GM13977 (cell line): ENCODE results near the gene PPY.

Experiments used
- DNase-seq: peaks from one replicate; pipeline ENCODE4 v3.0.0; 2012; ENCODE audit warnings: low spot score
- CTCF ChIP-seq: IDR thresholded peaks from 2 replicates; pipeline ENCODE4 v1.5.1; 2012; ENCODE audit warnings: mild to moderate bottlenecking, control low read depth; ENCODE audit not compliant: insufficient read depth; ENCODE audit errors: extremely low read depth, missing control alignments
- in situ Hi-C: fragments of 300-500 bp; cut with MboI; formaldehyde crosslinking; loops from one replicate; pipeline ENCODE4 v1.12.0; 2022; ENCODE audit warnings: low sequenced_read_pairs, low pct_unique_long_range_greater_than_20kb, mixed read lengths, inconsistent platforms; ENCODE audit not compliant: unreplicated experiment

PPY gene, protein sequence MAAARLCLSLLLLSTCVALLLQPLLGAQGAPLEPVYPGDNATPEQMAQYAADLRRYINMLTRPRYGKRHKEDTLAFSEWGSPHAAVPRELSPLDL

DNA sequence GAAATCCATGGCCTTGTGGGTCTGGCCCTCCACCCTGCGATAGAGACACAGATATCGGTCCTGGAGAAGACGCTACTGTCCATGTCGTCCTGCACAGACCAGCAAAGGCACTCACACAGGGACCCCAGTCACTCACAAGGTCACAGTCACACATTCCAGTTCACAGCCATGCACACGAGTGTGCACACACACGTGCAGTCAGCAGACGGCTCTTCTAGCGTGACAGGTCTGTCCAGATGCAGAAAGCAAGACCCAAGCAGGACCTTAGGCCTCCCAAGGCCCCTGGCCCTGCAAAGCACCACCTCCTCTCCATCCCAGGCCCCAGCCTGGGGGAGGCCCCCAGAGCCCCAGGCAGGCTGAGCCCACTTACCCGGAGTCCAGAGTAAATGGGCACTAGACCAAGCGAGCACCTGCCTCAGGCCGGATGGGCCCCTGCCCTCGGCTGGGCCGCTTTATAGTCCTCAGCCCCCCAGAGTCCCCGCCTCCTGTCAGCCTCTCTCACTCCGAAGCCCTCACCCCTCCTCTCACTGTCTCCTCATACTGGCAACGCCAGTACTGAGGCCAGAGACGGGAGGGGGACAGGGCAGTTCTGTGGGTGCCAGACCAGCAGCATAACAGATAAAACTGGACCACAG is at the start of gene PPY:
Gene PPY (minus strand): TSS at position 426 of the 635 bp plus-strand sequence. CDS start 822 bp downstream, outside the sequence.
- TF ChIP-seq CTCF, result no peak
- in situ Hi-C loops, result loop anchor here (10.0 kb wide), 1 partner anchor 53 kb away; no protein-coding TSS in a partner anchor

GRCh38 chr17:43988301-43988700 is 46.0 kb upstream of the PPY start:
- in situ Hi-C loops, result no loop called here
- DNase-seq, result no peak
- no peak for TF ChIP-seq CTCF

More for the DNA sequence above, at the start of gene PPY:
- no peak for DNase-seq

DNA sequence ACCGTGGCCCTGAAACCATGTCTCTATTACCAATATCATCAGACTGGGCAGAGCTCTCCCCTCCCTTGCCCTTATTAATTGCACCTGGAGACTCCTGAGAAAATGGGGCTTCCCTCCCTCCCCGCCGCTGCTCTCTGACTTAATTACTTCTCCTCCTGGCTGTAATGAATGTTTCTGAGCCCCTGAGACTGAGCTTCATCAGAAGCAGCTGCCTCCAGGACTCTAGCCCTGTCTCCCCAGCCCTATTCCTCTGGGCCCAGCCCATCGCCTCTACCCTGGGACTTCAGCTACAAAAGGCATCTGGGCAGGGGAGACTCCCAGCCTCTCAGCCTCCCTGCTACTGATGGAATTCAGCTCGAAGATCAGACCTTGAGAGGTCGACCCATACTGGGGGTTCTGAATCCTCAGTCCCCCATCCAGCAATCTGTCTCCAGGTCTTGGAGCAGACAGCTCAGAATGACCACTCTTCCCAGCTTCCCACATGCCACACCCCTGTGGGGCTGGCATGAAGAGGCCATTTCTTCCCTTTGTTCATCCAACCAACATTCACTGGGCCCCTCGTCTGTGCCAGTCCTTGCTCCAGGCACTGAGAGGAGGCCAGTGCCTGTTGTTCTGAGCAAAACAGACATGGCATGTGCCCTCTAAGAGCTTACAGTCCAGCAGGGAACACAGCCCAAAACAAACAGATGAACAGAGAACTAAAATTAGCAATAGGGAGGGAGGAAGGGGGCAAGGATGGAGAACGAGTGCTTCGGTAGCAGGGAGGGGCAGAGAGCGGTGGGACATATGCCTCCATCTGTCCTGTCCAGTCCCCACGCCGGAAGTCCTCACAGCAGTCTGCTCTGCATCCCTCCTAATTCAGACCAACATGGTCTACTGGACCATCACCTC is 45.1 kb upstream of the PPY start:
- DNase-seq, result no peak
- TF ChIP-seq CTCF, result no peak
- in situ Hi-C loops, result no loop called here

DNA sequence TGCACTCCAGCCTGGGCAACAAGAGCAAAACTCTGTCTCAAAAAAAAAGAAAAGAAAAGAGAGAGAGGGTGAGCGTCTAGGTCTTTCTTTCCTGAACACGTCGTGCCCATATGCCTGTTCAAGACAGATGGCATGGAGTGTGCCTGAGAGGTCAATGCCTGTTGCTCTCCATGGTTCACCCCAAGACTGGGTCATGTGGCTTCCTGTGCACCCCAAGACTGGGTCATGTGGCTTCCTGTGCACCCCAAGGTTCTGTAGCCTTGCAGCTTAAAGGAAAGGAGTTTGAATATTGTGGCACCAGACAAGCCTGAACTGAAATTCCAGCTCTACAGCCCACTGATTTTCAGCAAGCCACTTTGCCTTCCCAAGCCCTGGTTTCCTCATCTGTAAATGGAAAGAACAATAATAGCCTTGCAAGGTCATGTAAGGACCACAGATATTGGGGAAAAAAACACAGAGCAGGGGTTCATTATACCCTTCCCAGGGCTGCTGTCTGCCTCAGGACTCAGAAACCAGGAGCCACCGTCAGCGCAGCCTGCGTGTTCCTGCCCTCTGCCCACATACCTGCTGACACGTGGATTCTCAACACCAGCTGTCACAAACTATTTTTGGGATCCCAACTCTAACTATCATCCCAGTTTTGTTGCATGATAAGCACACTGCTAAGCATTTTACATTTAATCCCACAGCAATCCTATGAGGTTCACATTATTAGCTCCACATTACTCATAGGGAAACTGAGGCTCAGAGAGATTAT is 44.1 kb upstream of the PPY start:
- TF ChIP-seq CTCF, result no peak
- in situ Hi-C loops, result no loop called here
- no peak for DNase-seq

DNA sequence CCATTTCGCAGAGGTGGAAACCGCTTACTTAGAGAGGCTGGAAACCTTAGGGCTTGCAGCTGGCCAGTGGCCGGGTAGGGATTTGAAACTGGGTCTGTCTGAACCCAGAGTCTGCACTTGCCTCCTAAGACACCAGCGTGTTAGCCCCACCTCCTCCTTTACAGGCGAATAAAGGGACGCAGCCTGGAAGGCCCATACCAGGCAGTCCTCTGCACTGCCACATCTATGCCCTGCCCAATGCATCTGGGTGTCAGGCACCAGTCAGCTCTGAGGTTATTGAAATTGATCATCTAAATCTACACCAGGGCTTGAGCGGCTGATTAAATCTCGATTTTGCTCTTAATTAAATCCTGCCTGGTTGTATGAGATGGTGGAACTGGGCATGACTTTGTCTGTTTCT is 42.2 kb upstream of the PPY start:
- in situ Hi-C loops, result no loop called here
- no peak for DNase-seq
- TF ChIP-seq CTCF, result no peak
